ENCODE measurements around the gene KLHL2. TPM values are rescaled to one million over a fixed set of nuclear protein-coding genes. Genes with fewer than 3 reads are reported as not detected.

The KLHL2 gene
- total and polyA plus RNA-seq, 5 donors: 5.3 to 15.5 (median 10.6) TPM

GRCh38 chr4:165368567-165368966 lies 161.2 kb downstream of the KLHL2 start:
- intact Hi-C loops (cut with DNase I): no loop called here
- H3K27ac ChIP-seq (ENCODE audit: low read length): no peak overlapping the region
- WGBS: 90% methylated on average over 1 of the region's 1 CpG
- no peaks in the 10 kb centered on the region for H3K27me3 ChIP-seq (ENCODE audit: control insufficient read depth, insufficient read depth)
- H3K4me3 ChIP-seq (ENCODE audit: low read length): no peak overlapping the region
- H3K4me1 ChIP-seq (ENCODE audit: control insufficient read depth, insufficient read depth, low read length): no peaks in the 10 kb centered on the region
- DNase-seq: no peak
- no peaks in the 10 kb centered on the region for H3K9me3 ChIP-seq (ENCODE audit: control insufficient read depth, low read length)
- ATAC-seq: no peak

GRCh38 chr4:165369522-165369921 lies 162.2 kb downstream of the KLHL2 start:
- H3K27ac ChIP-seq (ENCODE audit: low read length): no peak overlapping the region
- no peak overlapping the region for H3K4me3 ChIP-seq (ENCODE audit: low read length)
- ATAC-seq (no peak), DNase-seq (no peak)
- H3K4me1 ChIP-seq (ENCODE audit: control insufficient read depth, insufficient read depth, low read length): no peaks in the 10 kb centered on the region
- no peaks in the 10 kb centered on the region for H3K27me3 ChIP-seq (ENCODE audit: control insufficient read depth, insufficient read depth)
- no peaks in the 10 kb centered on the region for H3K9me3 ChIP-seq (ENCODE audit: control insufficient read depth, low read length)
- 69% methylated on average over 5 of the region's 5 CpGs for WGBS
- intact Hi-C loops (cut with DNase I): no loop called here

- Histone ChIP-seq H3K27ac (ENCODE audit: low read length) (no peak overlapping the region), H3K4me1 (ENCODE audit: control insufficient read depth, insufficient read depth, low read length) (no peaks in the 10 kb centered on the region), H3K4me3 (ENCODE audit: low read length) (no peak overlapping the region), H3K9me3 (ENCODE audit: control insufficient read depth, low read length) (no peaks in the 10 kb centered on the region), H3K27me3 (ENCODE audit: control insufficient read depth, insufficient read depth) (no peaks in the 10 kb centered on the region)
- intact Hi-C loops (cut with DNase I): no loop called here
- ATAC-seq: no peak
- 87% methylated on average over 1 of the region's 1 CpG for WGBS
- DNase-seq: no peak
Observed at GRCh38 chr4:165370530-165370929, 163.2 kb downstream of the KLHL2 start.

Other genes with a start within 250 kb of the KLHL2 start
- gene TRIM61, start 229.9 kb upstream of the KLHL2 start, total RNA-seq: 1 to 10 TPM; 3.0 to 4.2 (median 3.3) TPM
- gene TRIM61, start 229.9 kb upstream of the KLHL2 start, polyA plus RNA-seq: 2.3 TPM
- not detected for gene TRIM60, start 175.6 kb upstream of the KLHL2 start, total RNA-seq
- not detected for gene TRIM60, start 175.6 kb upstream of the KLHL2 start, polyA plus RNA-seq
- not detected for gene TRIM75, start 153.7 kb upstream of the KLHL2 start, total RNA-seq
- gene TRIM75, start 153.7 kb upstream of the KLHL2 start, polyA plus RNA-seq: not detected
- 10 to 100 TPM; 15.1 to 23.0 (median 16.3) TPM for gene TMEM192, start 94.7 kb upstream of the KLHL2 start, total RNA-seq
- gene TMEM192, start 94.7 kb upstream of the KLHL2 start, polyA plus RNA-seq: 9.4 TPM
- gene MSMO1, start 120.1 kb downstream of the KLHL2 start, total RNA-seq: 10 to 100 TPM; 12.9 to 27.6 (median 16.3) TPM
- 29.0 TPM for gene MSMO1, start 120.1 kb downstream of the KLHL2 start, polyA plus RNA-seq
- 100 to 1,000 TPM in 2 of 4 donors, 10 to 100 TPM in 2; 86.4 to 157 (median 97.1) TPM for gene CPE, start 171.4 kb downstream of the KLHL2 start, total RNA-seq
- 68.2 TPM for gene CPE, start 171.4 kb downstream of the KLHL2 start, polyA plus RNA-seq